ENCODE measurements around the gene RARG.
A peak's percentile ranks its signal among the peaks of the same experiment; 100 is the strongest.

Gene RARG

DNA sequence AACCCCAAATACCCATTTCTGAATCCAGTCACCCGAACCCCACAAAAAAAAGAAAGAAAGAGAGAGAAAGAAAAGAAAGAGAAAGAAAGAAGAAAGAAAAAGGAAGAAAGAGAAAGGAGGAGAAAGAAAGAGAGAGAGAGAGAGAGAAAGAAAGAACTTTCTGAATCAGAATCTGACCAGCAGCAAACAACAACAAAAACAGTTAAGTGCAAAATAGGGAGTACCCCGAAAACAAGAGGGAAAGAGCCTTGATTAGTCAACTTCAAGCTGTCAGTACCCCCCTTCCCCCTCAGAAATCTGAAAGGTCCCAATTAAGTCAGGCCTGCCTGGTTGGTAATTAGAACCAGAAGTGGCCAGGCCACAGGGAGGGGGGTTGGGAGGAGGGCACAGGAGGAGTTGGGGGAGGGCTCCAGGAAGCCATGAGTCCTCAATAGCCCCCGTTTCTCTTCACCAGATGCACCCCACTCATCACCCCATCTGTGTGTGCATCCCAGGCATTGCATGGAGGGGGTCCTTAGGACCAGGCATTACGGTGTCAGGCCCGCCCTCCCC, 9.8 kb downstream of the RARG start:
- DNase-seq: no peak

DNA sequence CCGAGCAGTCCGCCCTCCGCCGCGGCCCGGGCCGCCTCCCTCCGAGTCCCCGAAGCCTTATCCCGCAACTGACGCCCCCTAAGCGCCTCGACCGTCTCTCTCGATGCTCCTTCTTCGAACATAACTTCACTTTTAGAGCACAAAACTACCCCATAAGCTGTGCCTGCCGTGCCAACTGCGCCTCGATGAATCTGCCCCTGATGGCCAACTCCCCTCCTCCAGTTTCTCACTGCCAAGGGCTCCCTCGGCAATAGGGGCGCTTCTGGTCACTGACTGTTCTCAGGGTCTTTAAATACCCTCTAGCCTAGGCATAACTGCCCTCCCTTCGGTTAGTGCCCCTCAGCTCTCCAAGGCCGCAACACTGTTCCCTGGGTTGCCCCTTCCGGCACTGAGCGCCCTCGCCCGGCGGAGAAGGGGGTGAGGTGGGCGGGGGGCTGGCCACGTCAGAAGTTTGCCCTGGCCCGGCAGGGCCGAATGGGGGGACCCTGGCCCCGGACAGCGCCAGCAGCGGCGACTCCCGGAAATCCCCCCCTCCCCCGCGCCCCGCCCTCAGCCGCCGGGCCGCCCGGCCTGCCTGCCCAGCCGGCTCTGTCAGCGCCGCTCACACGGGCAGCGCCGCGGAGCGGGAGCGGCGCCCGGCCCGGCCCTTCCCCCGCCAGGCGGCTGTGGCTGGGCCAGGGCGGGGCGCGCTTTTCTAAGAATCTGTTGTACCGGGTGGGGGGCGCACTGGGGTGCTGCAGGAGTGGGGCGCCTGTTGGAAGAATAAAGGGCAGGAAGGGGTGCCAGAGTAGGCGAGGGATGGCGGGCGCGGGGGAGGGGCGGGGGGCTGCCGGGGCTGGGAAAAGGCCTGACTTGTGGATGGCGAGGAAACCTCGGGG, 10.6 kb downstream of the RARG start:
- no peak for DNase-seq

DNA sequence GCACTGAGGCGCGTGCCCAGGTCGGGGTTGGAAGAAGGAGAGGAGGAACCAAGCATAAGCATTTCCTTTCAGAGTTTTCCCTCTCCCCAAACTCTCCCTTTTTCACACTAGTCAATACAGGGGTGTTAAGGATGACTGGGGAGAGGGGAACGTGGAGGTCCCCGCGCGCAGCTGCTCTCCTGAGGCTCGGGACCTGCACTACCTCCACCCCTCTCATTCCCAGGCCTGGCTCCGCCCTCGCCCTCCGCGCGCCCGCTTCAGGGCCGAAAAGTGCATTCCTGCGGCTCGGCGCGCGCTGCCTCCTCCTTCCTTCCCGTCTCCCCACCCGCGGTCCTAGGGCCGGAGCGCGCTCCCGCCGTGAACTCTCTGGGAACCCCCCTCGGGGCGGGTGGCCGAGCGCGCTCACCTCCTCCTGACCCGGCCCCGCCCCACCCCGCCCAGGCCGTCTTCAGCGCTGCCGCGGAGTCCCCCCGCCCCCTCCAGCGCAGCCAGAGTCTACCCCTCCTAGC, 11.3 kb downstream of the RARG start:
- DNase-seq: peak; percentile 50

DNA sequence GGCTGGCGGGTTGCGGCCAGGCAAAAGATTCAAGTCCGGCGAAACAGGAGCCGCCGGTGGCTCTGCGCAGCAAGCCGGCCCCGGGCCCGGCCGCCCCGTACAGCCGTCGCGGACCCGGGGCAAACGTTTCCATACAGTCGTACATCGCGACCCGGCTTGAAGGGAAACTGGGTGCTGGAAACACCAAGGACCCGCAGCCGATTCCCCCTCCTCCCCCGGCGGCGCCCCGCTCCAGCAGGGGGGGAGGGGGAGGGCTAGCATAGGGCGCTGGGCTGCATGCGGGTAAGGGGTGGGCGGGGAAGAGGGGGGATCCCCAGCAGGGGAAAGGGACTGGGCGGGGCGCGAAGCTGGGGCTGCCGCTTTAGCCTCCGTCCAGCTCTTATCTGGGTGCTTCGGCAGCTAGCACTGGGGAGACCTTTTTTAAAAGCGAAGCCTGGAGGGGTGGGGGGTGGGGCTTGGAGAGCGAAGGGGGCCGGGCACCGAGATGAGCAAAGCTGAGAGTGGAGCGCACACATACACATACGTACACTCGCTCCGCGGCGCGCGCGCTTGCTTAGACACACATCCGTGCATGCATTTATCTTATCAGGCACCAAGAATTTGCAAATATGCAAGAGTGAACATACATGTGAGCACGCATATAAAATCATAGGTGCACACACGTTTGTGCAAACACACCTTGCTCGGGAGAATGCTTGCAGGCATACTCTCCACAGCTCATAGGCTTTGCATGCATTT, 11.9 kb downstream of the RARG start:
- DNase-seq: no peak

DNA sequence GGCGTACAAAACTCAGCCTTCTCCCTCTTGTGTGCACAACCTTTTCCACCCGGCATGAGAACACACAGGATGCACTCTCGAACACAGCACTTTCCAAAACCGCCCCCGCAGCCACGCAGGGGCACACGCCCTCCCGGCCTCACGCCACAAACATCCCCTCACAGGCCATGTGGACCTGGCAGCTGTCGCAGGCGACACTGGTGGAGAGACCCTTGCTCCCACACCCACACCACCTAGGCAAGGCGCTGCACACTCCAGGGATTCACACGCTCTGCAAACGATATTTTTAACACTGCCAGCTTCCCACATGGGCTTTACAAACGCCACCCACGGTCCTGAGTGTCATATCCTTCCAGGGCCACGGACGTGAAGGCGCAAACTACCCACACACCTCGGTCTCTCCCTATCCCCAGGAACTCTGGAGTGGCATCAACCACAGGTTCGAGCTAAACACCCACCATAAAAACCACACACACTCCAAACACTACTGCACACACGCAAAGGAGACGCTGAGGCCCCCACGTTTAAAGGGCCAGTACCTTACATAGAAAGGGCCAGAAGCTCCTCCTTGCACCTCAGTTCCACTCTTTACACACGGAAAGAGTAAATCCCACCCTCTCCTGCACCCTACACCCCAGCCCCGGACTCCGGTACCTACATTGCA, 12.6 kb downstream of the RARG start:
- no peak for DNase-seq

DNA sequence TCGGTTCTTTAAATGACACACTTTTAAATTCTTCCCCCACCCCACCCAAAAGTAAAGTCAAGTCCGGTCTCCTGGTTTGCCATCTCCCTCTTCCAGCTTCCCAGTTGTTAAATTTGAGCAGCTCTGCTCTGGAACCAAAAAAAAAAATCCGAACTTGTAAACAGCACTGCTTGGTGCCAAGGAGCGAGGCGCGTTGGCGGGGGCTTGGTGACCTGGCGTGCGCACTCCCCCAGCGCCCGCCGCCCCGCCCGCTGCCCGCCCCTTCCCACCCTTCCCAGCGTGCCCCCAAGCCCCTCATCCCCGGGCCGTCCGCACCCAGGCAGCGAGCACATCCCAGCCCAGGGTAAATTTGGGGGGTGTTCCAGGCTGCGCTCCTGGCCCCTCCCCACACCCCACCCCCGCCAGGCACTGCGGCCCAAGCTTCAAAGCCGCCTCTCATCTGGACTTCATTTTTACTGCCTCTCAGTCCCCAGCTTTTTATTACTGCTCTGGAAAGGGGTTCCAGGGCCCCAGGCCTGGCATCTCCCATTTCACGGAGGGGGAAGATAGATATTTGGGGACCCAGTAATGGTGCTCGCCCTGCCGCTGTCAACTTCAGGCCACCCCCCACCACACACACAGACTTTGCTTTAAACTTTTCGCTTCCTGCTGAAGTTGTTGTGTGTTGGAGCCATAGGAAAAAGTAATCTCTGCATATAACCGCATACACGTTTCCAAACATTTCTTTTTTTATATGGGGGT, 13.3 kb downstream of the RARG start:
- no peak for DNase-seq

DNA sequence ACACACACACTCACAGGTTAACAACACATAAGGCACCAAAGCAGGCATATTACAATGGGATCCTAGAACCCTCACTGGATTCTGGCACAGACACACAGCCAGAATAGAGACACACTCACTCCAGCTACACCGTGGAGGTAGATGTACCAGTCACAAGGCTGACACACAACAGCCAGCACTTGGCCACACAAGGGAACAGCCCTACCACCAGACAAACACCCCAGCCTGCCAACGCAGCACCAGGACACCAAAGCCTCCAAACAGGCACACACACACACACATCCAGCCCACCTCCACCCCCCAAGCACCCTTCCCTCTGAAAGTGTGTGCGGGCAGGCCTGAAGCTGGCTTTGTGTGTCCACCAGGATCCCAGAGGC, 14.1 kb downstream of the RARG start:
- DNase-seq: no peak

DNA sequence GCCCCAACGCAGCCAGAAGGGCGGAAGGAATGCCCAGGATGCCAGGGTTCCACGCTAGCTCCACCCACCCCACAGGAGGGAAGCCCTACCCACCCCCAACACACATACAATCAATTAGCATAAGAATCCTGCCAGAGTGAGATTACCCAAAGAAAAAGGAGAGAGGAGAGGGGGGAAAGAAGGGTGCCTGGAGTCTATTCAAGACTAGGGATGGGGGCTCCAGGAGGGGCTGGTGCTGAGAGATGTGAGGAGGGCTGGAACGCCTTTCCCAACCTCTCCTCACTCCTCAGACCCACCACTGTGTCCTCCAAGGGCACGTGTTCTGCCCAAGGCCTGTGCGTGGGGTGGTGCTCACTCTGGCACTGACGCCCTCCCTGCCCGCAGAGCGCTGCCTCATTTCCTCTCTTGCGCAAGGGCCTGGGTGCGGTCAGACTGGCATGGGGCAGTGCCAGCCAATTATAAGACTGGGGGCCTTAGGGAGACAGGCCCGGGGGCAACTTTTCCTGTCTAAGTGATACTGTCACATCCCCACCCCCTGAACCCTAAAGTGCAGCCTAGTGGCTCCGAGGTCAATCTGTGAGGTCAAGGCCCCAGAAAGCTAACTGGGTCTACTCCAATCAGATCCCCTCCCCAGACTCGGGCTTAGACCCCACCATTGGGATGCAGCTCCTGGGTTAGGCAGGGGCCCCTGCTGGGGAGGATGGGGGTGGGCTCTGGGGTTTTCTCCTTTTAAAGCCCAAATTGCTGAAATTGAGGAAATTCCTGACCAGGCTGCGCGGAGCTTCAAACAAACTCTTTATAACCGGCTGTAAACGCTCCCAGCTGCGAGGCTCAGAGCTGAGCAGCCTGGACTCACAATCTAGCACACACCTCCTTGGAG, 14.7 kb downstream of the RARG start:
- DNase-seq: no peak

DNA sequence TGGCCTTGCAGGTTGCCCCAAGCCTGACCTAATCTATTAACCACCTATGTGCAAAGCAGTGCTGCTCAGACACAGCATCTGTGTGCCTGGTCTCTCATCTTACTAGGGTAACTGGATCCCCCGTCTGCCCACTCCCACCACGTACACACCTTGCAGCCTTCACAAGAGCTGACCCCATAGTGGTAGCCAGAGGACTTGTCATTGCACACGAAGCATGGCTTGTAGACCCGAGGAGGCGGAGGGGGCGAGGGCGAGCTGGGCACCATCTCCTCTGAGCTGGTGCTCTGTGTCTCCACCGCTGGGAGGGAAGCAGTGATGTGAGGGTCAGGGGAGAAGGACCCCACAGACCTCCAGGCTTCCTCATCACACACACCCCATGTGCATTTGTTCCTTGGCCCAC, 16.5 kb downstream of the RARG start:
- no peak for DNase-seq

DNA sequence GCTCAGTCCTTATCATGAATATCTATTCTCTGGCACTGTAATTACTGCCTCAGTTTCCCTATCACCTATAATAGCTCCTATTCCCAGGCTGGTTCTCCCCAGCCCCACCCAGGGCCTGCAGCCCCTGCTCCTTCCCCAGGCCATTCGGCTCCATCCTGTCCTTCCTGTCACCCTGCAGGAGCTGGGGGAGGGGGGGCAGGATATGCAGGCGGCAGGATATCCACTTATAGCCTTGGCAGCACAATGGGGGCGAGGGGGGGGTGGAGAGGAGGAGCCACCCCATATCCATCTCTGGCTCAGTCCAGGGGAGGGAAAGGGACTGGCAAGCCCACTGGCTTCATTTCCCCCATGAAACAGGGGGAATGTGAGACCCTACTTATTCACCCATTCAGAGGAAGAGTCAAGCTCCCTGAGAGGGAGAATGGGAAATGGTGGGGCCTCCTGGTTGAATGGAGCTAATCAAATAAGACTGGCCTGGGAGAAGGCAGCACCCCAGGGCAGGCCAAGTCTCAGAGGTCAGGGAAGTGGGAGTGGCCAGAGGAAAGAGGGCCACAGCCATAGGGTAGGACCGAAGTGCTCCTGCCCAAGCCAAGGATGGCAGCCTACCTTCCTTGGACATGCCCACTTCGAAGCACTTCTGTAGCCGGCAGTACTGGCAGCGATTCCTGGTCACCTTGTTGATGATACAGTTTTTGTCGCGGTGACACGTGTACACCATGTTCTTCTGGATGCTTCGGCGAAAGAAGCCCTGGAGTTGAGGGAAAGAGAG, 17.1 kb downstream of the RARG start:
- DNase-seq: no peak

DNA sequence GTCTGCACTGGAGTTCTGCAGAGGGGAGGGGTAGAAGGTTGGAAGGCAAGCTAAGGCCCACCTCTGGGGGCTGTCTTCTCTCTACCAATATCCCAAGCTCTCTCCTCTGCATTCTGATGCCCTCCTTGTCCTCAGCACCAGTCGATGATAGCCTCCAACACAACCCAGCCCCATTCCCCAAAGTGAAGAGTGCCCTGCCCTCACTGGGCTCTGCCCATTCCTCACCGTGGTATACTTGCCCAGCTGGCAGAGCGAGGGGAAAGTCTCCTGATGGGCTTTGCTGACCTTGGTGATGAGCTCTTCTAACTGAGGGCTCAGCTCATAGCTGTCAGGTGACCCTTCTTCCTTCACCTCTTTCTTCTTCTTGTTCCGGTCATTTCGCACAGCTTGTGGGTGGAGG, 17.8 kb downstream of the RARG start:
- no peak for DNase-seq

DNA sequence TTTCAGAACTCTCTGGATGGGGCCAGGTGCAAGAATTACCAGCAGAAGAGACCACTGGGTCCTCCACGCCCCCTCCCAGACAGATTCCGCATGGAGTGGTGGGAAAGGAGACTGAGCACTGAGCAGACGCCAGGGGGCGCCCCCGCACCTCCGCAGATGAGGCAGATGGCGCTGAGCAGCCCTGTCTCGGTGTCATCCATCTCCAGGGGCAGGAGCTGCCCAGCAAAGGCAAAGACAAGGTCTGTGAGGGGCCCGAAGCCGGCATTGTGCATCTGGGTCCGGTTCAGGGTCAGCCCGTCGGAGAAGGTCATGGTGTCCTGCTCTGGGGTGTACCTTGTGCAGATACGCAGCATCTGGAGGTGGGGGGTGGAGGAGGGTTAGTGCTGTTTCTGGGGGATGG, 18.7 kb downstream of the RARG start:
- DNase-seq: peak; percentile 6

DNA sequence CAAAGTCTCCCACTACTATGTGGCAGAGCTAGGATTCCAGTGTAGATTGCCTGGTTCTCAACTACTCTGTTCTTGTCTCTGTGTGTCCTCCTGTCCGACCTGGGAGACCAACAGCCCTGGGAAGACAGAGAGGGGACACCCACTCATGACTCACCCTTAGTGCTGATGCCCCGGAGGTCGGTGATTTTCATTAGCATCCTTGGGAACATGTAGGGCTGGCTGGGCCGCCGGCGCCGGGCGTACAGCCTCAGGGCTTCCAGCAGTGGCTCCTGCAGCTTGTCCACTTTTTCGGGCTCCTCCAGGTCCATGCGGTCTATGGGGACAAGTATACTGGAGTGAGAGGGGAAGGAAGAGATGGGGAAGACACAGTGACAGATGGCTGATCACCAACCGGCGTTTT, 19.1 kb downstream of the RARG start:
- DNase-seq: no peak

DNA sequence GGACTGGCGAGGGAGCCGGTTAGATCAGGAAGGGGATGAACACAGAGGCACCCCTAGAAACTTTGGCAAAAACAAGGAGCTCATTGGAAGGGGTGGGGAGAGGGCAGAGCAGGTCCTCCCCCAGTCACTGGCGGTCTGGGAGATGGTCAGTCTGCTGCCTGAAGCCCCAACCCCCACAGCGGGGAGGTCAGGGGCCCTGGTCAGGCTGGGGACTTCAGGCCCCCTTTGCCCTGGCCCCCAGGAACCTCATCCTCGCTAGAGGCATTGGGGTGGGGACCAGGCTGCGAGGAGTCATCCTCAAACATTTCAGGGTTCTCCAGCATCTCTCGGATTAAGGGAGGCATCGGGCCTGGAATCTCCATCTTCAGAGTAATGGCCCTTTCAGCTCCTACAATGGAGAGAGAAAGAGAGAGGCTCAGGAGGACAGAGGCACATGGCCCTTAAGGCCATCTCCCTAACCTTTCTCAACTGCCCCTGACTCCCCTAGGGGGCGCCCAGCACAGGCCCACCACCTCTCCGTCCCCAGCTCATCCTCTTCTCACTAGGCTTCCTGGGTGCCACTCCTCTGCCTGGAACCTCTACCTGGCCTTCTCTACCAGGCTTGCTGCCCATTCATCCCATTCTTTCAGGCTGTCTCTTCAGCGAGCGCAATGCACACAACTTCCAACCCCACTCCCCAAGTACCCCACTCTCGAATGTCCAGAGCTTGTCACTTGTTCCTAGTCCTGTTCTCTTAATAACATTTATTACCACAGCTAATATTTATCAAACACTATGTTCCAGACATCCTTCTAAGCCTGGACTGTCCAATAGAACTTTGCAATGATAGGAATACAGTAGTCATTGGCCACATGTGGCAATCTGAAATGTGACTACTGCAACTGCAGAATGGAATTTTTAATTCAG, 20.3 kb downstream of the RARG start:
- DNase-seq: no peak

DNA sequence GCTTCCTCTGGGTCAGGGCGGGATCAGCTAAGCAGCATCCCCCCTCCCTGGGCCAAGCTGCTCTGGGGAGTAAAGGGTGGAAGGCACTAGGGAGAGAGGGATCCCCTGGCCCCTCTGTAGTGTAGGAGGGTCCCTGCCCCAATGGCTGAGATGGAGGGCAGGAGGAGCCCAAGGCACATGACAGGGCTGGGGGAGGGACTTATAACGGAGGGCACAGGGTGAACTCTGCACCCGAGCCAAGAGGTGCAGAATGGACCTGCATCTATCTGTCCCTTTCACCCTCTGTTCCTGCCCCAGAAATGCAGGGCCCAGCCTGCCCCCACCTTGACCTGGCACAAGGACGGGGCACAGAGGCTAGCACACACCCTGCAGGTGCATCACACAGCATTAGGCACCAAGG, 21.2 kb downstream of the RARG start:
- no peak for DNase-seq

DNA sequence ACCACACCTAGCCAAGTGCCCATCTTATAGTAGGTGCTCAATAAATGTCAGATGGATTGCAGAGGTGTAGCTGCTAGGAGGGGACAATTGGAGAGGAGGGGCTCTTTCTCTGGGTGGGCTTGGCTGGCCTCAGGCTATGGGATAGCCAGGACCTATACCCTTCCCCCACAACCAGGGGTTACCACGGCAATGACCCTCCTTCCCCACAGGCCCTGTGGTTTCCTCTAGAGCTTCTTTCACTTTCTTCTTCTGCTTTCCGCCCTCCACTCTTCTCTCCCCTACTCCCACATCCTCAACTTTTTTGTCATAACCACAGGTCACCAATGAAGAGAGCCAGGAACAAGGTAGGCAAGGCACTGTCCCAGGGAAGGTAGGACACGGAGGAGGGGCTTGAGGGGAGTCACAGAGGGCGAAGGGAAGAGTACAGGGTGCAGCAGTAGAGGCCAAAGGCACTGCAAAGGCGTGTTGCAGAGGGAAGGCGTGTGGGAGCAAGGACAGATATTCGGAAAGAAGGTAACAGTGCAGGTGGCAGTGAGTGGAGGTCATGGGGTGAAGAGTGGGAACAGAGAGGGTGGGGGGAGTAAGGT, 23.0 kb downstream of the RARG start:
- no peak for DNase-seq

DNA sequence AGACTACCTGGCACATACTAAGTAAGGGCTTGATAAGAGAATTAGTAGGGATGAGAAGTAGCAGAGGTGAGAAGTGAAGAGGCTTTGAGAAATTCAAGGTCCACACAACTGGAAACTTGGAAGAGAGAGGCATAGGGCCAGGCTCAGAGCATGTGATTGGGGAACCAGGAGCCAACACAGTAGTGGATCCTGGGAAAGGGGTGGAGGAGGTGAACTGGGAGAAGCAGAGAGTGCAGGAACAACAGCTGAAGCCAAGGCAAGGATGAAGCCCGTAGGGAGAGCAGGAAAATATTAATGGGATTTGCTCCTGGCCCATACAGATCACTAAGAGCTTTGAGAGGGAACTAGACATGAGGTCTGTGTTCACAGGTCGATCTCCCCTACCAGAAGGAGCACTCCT, 23.6 kb downstream of the RARG start:
- DNase-seq: no peak

DNA sequence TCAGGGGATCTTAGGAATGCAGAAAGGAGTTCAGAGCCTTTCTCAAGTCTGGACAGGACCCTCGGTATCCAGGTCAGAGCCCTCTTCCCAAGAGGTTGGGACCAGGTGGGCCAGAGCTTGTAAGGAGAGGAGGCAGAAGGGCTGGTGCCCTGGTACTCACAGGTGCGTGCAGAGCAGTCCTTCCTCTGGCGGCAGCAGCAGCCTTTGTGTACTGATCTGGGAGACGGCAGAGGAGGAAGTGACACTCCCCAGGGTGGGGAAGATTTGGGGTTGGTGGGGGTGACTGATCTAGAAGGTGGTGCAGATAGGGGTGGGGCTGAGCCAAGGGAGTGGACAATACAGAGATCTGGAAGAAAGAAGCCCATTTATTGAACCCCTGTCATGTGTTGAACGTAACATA, 25.0 kb downstream of the RARG start, which contains the start of gene ITGB7:
TSS of gene ITGB7 (minus strand) at position 210 of the 400 bp plus-strand sequence. CDS start 6,808 bp downstream, outside the sequence.
- no peak for DNase-seq
